Caco-2 (cell line): ENCODE results near the gene VPS18. TPM values are rescaled to one million over a fixed set of nuclear protein-coding genes. Genes with fewer than 3 reads are reported as not detected.

Experiments used
- BruUV-seq: library from RNA; stranded (reverse); fragments of 400-500 nt; replicated peaks from 2 replicates; lab custom pipeline; 2021; lab: Mats Ljungman, UMichigan
- CTCF ChIA-PET: fragments of 300-600 bp; sonication (Branson Sonifier 250); formaldehyde crosslinking; loops from one replicate; lab custom pipeline; 2022; ENCODE audit warnings: antibody characterized with exemption; lab: Charles Lee
- POLR2A ChIA-PET: fragments of 300-600 bp; sonication (Branson Sonifier 250); formaldehyde crosslinking; loops from one replicate; lab custom pipeline; 2022; ENCODE audit warnings: antibody characterized with exemption; lab: Charles Lee
- DNase-seq, 2 experiments: peaks; one replicate each; pipeline versions ENCODE4 v3.0.0 to v3.0.0-alpha.2; 2020 to 2022
- H3K27me3 ChIP-seq: replicated peaks from 2 replicates; pipeline ENCODE4 v1.6.0; 2011; ENCODE audit warnings: low read length; ENCODE audit not compliant: control insufficient read depth, insufficient read depth
- H3K36me3 ChIP-seq: 2 replicates; pipeline ENCODE4 v1.5.1; 2011; ENCODE audit warnings: low read length; ENCODE audit not compliant: control insufficient read depth, insufficient read depth
- H3K4me1 ChIP-seq: fragments of 250-450 bp; sonication (Bioruptor Pico); 2 replicates; pipeline ENCODE4 v1.5.1; 2020; ENCODE audit warnings: mild to moderate bottlenecking
- H3K4me3 ChIP-seq: 2 replicates; pipeline ENCODE4 v1.5.1; 2011; ENCODE audit warnings: low read depth, mild to moderate bottlenecking, control low read depth, low read length
- H3K9me3 ChIP-seq: fragments of 250-450 bp; sonication (Bioruptor Pico); 2 replicates; pipeline ENCODE4 v1.5.1; 2020; ENCODE audit warnings: mild to moderate bottlenecking, moderate library complexity
- H3K27ac Mint-ChIP-seq: one replicate; pipeline ENCODE4 v1.8.0; 2022; ENCODE audit warnings: mixed read lengths; ENCODE audit not compliant: unreplicated experiment
- H3K27me3 Mint-ChIP-seq: one replicate; pipeline ENCODE4 v1.8.0; 2022; ENCODE audit warnings: mixed read lengths; ENCODE audit not compliant: insufficient read depth, unreplicated experiment
- H3K36me3 Mint-ChIP-seq: one replicate; pipeline ENCODE4 v1.8.0; 2022; ENCODE audit warnings: mild to moderate bottlenecking, mixed read lengths; ENCODE audit not compliant: insufficient read depth, unreplicated experiment
- H3K4me1 Mint-ChIP-seq: one replicate; pipeline ENCODE4 v1.8.0; 2022; ENCODE audit warnings: low read depth, mixed read lengths; ENCODE audit not compliant: unreplicated experiment
- H3K4me3 Mint-ChIP-seq: one replicate; pipeline ENCODE4 v1.8.0; 2022; ENCODE audit warnings: mild to moderate bottlenecking, moderate library complexity, mixed read lengths; ENCODE audit not compliant: unreplicated experiment
- H3K9me3 Mint-ChIP-seq: one replicate; pipeline ENCODE4 v1.8.0; 2022; ENCODE audit warnings: mixed read lengths; ENCODE audit not compliant: unreplicated experiment
- intact Hi-C: fragments of 100-400 bp; cut with micrococcal nuclease; formaldehyde crosslinking; loops from one replicate; pipeline ENCODE4 v1.10.0; 2022; ENCODE audit not compliant: unreplicated experiment
- total RNA-seq: library from RNA; stranded (reverse); gene quantifications from 2 replicates; pipeline ENCODE4 v1.2.3, GENCODE V29; 2022
- TF ChIP-seq, protein P1 (sequence below), 2 experiments: fragments of 200-600 bp in 1 of 2; IDR thresholded peaks; 1 replicate in 1 of 2; 2 replicates in 1 of 2; pipeline versions ENCODE4 v1.5.1 to v1.8.0; 2011 to 2022; ENCODE audit warnings: antibody characterized with exemption in 1 of 2, control low read depth in 1 of 2, inconsistent platforms in 1 of 2, low read depth in 1 of 2, low read length in 1 of 2, mild to moderate bottlenecking in 1 of 2, moderate library complexity in 1 of 2; ENCODE audit not compliant: insufficient read depth in 1 of 2, severe bottlenecking in 1 of 2, unreplicated experiment in 1 of 2

Gene VPS18
- total RNA-seq, 1 experiment from 2014 or later: 29.3 TPM

DNA sequence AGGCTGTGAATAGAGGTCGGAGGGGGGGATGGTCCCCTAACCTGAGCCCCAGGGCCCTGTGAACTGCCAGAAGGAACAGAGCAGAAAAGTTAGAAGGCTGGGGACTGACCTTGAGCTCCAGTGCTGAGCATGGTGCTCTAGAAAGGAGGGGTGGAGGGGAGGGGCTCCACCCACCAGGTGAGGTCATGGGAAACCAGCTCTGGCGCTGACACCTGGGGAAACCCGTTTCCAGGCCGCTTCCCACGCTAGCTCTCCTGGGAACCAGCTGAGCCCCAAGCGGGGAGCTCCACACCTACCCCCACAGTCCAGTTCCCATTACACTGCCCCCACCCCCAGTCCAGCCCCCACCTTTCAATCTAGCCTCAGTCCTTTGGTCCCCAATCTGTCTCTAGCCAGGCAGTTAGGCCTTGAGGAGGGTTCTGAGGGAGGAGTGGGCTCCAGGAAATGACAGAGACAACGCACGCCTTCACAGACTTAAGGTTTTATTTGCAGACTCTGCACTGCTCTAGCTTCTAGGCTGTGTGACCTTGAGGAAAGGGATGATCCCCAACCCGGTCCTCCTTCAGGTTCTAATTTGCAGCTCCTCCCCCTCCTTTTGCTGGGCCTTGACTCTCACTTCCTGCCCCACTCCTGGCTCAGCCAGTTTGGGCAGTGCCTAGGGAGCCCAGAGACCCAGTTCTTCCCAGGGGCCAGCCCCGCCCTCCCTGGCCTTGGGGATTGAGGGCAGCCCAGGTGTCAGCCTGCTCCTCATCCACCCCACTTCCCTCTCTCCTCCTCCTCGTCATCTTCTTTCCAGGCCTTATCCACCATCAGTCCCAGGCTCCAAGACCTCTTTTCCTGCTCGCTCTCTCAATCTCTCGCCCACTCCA lies 22.3 kb upstream of the VPS18 start:
- H3K27me3 Mint-ChIP-seq: no peaks in the 10 kb centered on the region
- CTCF ChIA-PET: interaction anchor here (0.7 to 6.8 kb wide), 5 partner anchors 10 to 89 kb away, joined by 3 to 133 read pairs (median 3); no protein-coding TSS in a partner anchor
- POLR2A ChIA-PET: interaction anchor here (1.0 to 1.1 kb wide), 2 partner anchors 20 to 28 kb away, joined by 3 to 5 read pairs; partner anchors contain the start of gene SPINT1
- no peaks in the 10 kb centered on the region for H3K36me3 ChIP-seq
- BruUV-seq: no TSS peak
- no peak for DNase-seq
- H3K9me3 ChIP-seq: no peaks in the 10 kb centered on the region
- no peaks in the 10 kb centered on the region for H3K36me3 Mint-ChIP-seq
- TF ChIP-seq, protein P1, sequence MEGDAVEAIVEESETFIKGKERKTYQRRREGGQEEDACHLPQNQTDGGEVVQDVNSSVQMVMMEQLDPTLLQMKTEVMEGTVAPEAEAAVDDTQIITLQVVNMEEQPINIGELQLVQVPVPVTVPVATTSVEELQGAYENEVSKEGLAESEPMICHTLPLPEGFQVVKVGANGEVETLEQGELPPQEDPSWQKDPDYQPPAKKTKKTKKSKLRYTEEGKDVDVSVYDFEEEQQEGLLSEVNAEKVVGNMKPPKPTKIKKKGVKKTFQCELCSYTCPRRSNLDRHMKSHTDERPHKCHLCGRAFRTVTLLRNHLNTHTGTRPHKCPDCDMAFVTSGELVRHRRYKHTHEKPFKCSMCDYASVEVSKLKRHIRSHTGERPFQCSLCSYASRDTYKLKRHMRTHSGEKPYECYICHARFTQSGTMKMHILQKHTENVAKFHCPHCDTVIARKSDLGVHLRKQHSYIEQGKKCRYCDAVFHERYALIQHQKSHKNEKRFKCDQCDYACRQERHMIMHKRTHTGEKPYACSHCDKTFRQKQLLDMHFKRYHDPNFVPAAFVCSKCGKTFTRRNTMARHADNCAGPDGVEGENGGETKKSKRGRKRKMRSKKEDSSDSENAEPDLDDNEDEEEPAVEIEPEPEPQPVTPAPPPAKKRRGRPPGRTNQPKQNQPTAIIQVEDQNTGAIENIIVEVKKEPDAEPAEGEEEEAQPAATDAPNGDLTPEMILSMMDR (IDR thresholded peaks at IDR 0.05; ENCODE audit: insufficient read depth in 1 of 2, low read depth in 1 of 2, low read length in 1 of 2, severe bottlenecking in 1 of 2, unreplicated experiment in 1 of 2): no peak
- peak overlapping the region; percentile 5 for H3K4me3 Mint-ChIP-seq
- peak overlapping the region; percentile 60 for H3K27ac Mint-ChIP-seq
- H3K27me3 ChIP-seq: no peaks in the 10 kb centered on the region
- H3K4me3 ChIP-seq: no peak overlapping the region
- H3K4me1 Mint-ChIP-seq: peaks cover 8% of the 10 kb centered on the region
- intact Hi-C loops: no loop called here
- peaks cover 15% of the 10 kb centered on the region for H3K4me1 ChIP-seq
- H3K9me3 Mint-ChIP-seq: no peaks in the 10 kb centered on the region

DNA sequence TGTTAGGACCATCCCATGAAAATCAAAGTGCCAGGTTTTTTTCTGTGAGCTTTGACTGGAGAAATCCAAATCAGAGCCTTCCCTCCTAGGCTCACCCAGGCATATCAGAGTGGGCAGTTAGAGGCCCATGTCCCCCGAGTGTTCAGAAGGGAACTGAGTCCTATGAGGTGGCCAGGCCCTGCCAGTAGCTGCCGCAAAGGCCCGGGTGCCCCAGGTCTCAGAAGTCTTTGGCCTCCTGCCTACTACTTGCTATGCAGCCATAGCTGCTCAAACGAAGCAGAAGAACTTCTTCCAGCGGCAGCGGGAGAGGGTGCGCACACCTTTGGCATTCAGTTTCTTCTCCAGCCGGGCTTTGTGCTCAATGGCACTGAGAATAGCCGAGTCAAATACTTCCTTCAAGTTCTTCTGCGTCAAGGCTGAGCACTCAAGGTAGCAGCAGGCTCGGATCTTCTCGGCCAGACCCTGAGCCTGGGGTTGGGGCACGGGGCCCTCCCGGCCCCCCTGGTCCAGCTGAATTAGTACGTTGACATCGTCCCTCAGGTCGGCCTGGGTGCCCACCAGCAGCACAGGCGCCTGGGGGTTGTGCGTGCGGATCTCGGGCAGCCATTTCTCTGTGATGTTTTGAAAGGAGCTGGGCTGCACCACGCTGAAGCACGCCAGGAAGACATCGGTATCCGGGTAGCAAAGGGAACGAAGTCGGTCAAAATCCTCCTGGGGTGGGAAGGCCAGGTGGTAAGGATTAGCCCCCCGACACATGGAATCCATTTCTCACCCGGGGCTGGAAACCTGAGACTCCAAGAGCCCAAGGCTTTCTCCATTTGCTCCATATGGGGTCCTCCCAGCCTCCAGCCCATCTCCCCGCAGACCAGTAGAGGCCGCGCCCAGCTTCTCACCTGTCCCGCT lies 21.2 kb upstream of the VPS18 start:
- no peaks in the 10 kb centered on the region for H3K36me3 Mint-ChIP-seq
- TF ChIP-seq, protein P1 (IDR thresholded peaks at IDR 0.05; ENCODE audit: insufficient read depth in 1 of 2, low read depth in 1 of 2, low read length in 1 of 2, severe bottlenecking in 1 of 2, unreplicated experiment in 1 of 2): no peak
- H3K27ac Mint-ChIP-seq: peak overlapping the region; percentile 64
- H3K9me3 Mint-ChIP-seq: no peaks in the 10 kb centered on the region
- H3K9me3 ChIP-seq: no peaks in the 10 kb centered on the region
- ChIA-PET POLR2A (interaction anchor here (0.6 to 1.4 kb wide), 15 partner anchors 11 to 308 kb away, joined by 3 to 17 read pairs (median 4); partner anchors contain the start of genes CCDC32, RAD51, SPINT1 and VPS18), CTCF (interaction anchor here (0.6 to 6.8 kb wide), 20 partner anchors 9 to 178 kb away, joined by 3 to 133 read pairs (median 8); partner anchors contain the start of genes DNAJC17, GCHFR, RAD51 and SPINT1)
- no peaks in the 10 kb centered on the region for H3K36me3 ChIP-seq
- H3K27me3 Mint-ChIP-seq: no peaks in the 10 kb centered on the region
- intact Hi-C loops: loop anchor here (1.0 kb wide), 1 partner anchor 21 kb away; the partner anchor contains the start of gene VPS18
- H3K4me1 ChIP-seq: peaks cover 15% of the 10 kb centered on the region
- peak overlapping the region; percentile 88 for H3K4me3 ChIP-seq
- no peaks in the 10 kb centered on the region for H3K27me3 ChIP-seq
- BruUV-seq: TSS peak; percentile 75
- no peak for DNase-seq
- H3K4me1 Mint-ChIP-seq: peaks cover 8% of the 10 kb centered on the region
- H3K4me3 Mint-ChIP-seq: peak overlapping the region; percentile 68
